Esophagus squamous epithelium (tissue), 5 donors: ENCODE measurements around the gene DNAJC4. TPM values are rescaled to one million over a fixed set of nuclear protein-coding genes. Genes with fewer than 3 reads are reported as not detected.
A peak's percentile ranks its signal among the peaks of the same experiment; 100 is the strongest.

ENCODE experiments used
- DNase-seq: peaks from one replicate; lab custom pipeline; 2025; lab: John Stamatoyannopoulos, UW
- H3K27ac ChIP-seq, 4 donors: fragments of 200-600 bp; sonication (generic); one replicate each; pipeline ENCODE4 v1.5.1; 2016 to 2019; ENCODE audit warnings: mild to moderate bottlenecking in 1 of 4
- H3K27me3 ChIP-seq, 4 donors: fragments of 200-600 bp; sonication (generic); 1 replicate in 3 of 4; 2 replicates in 1 of 4; pipeline versions ENCODE4 v1.5.1 to v1.6.0; 2017 to 2021; ENCODE audit warnings: antibody characterized with exemption in 1 of 4
- H3K36me3 ChIP-seq, 3 donors: fragments of 200-600 bp; sonication (generic); one replicate each; pipeline ENCODE4 v1.5.1; 2016 to 2019
- H3K4me1 ChIP-seq, 3 donors: fragments of 200-600 bp; sonication (generic); one replicate each; pipeline ENCODE4 v1.5.1; 2017 to 2019
- H3K4me3 ChIP-seq, 4 donors: fragments of 200-600 bp; sonication (generic); 1 replicate in 3 of 4; 2 replicates in 1 of 4; pipeline ENCODE4 v1.5.1; 2016 to 2019; ENCODE audit warnings: mild to moderate bottlenecking in 2 of 4, moderate library complexity in 1 of 4
- H3K9me3 ChIP-seq, 3 donors: fragments of 200-600 bp; sonication (generic); one replicate each; pipeline ENCODE4 v1.5.1; 2016 to 2019
- CTCF ChIP-seq, 6 experiments: fragments of 450-650 bp in 4 of 6; fragments of 200-600 bp in 2 of 6; sonication (generic) in 2 of 6; IDR thresholded peaks; one replicate each; pipeline ENCODE4 v1.5.1; 2016 to 2019; ENCODE audit warnings: antibody characterized with exemption in 6 of 6, mild to moderate bottlenecking in 4 of 6, moderate library complexity in 4 of 6
- POLR2A ChIP-seq, 4 donors: fragments of 450-650 bp; IDR thresholded peaks; one replicate each; pipeline ENCODE4 v1.6.1; 2017; ENCODE audit warnings: antibody characterized with exemption in 4 of 4, mild to moderate bottlenecking in 4 of 4, moderate library complexity in 3 of 4
- WGBS, 2 donors: methylation state at CpG; one replicate each; pipeline ENCODE4 v1.1.5; 2018; 5-methylcytosine and 5-hydroxymethylcytosine counted together
- intact Hi-C: fragments of 100-400 bp; cut with DNase I; formaldehyde crosslinking; loops from one replicate; pipeline ENCODE4 v1.15.0; 2022
- total RNA-seq, 4 donors: library from RNA; depleted of rRNA; stranded (reverse); fragments of >200 nt; gene quantifications; one replicate each; pipeline ENCODE4 v1.1.0, GENCODE V29; 2016
- donor health status: DM: yes; HTN: yes; CAD: no.

Gene DNAJC4
- total RNA-seq, 4 donors from 2014 or later: 8.9 to 27.1 (median 16.8) TPM

GRCh38 chr11:64232967-64233315, 2.6 kb downstream of the DNAJC4 start:
- Histone ChIP-seq H3K4me3 (no peak overlapping the region), H3K4me1 (peaks cover 33 to 93% (median 51%) of the 10 kb centered on the region in 3 donors), H3K27me3 (no peaks in the 10 kb centered on the region), H3K9me3 (no peaks in the 10 kb centered on the region), H3K27ac (no peak overlapping the region), H3K36me3 (peaks cover 0 to 21% (median 0%) of the 10 kb centered on the region in 3 donors)
- WGBS, 2 donors: 69 to 83% methylated on average over 8 of the region's 8 CpGs
- no peak for DNase-seq
- intact Hi-C loops: no loop called here
- TF ChIP-seq POLR2A (IDR thresholded peaks at IDR 0.05): no peak

- Histone ChIP-seq H3K36me3 (peaks cover 0 to 32% (median 0%) of the 10 kb centered on the region in 3 donors), H3K27me3 (no peaks in the 10 kb centered on the region), H3K4me1 (peaks cover 36 to 93% (median 61%) of the 10 kb centered on the region in 3 donors), H3K4me3 (peak within 1 kb of the TSS; percentile 58 to 88 (median 75)), H3K9me3 (no peaks in the 10 kb centered on the region), H3K27ac (peak within 1 kb of the TSS; percentile 79 to 93 (median 90))
- 3 to 10% methylated on average over 2 to 34 of the region's 62 CpGs for WGBS, 2 donors
- no peak for DNase-seq
- TF ChIP-seq POLR2A (IDR thresholded peaks at IDR 0.05): peak in 2 of 4 donors; percentile 27 to 58
- no peak for TF ChIP-seq CTCF (IDR thresholded peaks at IDR 0.05)
- intact Hi-C loops: no loop called here
Observed at GRCh38 chr11:64233913-64234586, 3.7 kb downstream of the DNAJC4 start, which contains the start of gene VEGFB. Gene VEGFB (plus strand): TSS chr11:64234584. CDS start chr11:64234834, 250 bp downstream.

- H3K9me3 ChIP-seq: no peaks in the 10 kb centered on the region
- H3K4me1 ChIP-seq: peaks cover 39 to 93% (median 63%) of the 10 kb centered on the region in 3 donors
- no peaks in the 10 kb centered on the region for H3K27me3 ChIP-seq
- intact Hi-C loops: no loop called here
- DNase-seq: no peak
- peaks cover 0 to 35% (median 0%) of the 10 kb centered on the region in 3 donors for H3K36me3 ChIP-seq
- peak overlapping the region; percentile 56 to 88 (median 75) for H3K4me3 ChIP-seq
- no CpG with 5 or more reads among the region's 80 CpGs for WGBS, 2 donors
- peak overlapping the region; percentile 75 to 93 (median 85) for H3K27ac ChIP-seq
- TF ChIP-seq CTCF (IDR thresholded peaks at IDR 0.05): no peak
- TF ChIP-seq POLR2A (IDR thresholded peaks at IDR 0.05): peak in 1 of 4 donors; percentile 45
Observed at GRCh38 chr11:64234647-64235379, 4.5 kb downstream of the DNAJC4 start.

GRCh38 chr11:64235437-64236161, 5.3 kb downstream of the DNAJC4 start:
- H3K27me3 ChIP-seq: no peaks in the 10 kb centered on the region
- H3K27ac ChIP-seq: peak overlapping the region; percentile 75 to 93 (median 85)
- peak overlapping the region; percentile 56 to 88 (median 75) for H3K4me3 ChIP-seq
- H3K9me3 ChIP-seq: no peaks in the 10 kb centered on the region
- peaks cover 0 to 35% (median 0%) of the 10 kb centered on the region in 3 donors for H3K36me3 ChIP-seq
- 72 to 73% methylated on average over 5 of the region's 12 CpGs for WGBS, 2 donors
- H3K4me1 ChIP-seq: peaks cover 47 to 95% (median 68%) of the 10 kb centered on the region in 3 donors
- no peak for TF ChIP-seq POLR2A (IDR thresholded peaks at IDR 0.05)
- no peak for TF ChIP-seq CTCF (IDR thresholded peaks at IDR 0.05)
- no peak for DNase-seq
- intact Hi-C loops: no loop called here

- no peak for DNase-seq
- Histone ChIP-seq H3K9me3 (no peaks in the 10 kb centered on the region), H3K4me1 (peaks cover 56 to 86% (median 59%) of the 10 kb centered on the region in 3 donors), H3K27ac (peak overlapping the region; percentile 95 to 100 (median 99)), H3K27me3 (no peaks in the 10 kb centered on the region), H3K36me3 (peaks cover 0 to 35% (median 0%) of the 10 kb centered on the region in 3 donors), H3K4me3 (peak overlapping the region in 2 of 4 donors; percentile 3 to 30)
- TF ChIP-seq POLR2A (IDR thresholded peaks at IDR 0.05) (no peak), CTCF (IDR thresholded peaks at IDR 0.05) (peak in 1 of 6 experiments; percentile 27)
- 0 to 48% methylated on average over 1 to 8 of the region's 12 CpGs for WGBS, 2 donors
- intact Hi-C loops: no loop called here
Observed at GRCh38 chr11:64237484-64237951, 7.2 kb downstream of the DNAJC4 start.
